HepG2 (cell line): ENCODE measurements around the gene RFC2. TPM values are rescaled to one million over a fixed set of nuclear protein-coding genes. Genes with fewer than 3 reads are reported as not detected.

Experiments
- ATF2 ChIP-seq: sonication (generic); formaldehyde crosslinking; IDR thresholded peaks from 2 replicates; pipeline ENCODE4 v1.4.0; 2020; ENCODE audit warnings: missing genetic modification reagents
- BRF2 ChIP-seq: sonication (generic); formaldehyde crosslinking; IDR thresholded peaks from 2 replicates; pipeline ENCODE4 v1.8.1; 2022; ENCODE audit warnings: mild to moderate bottlenecking, missing genetic modification reagents
- CBX1 ChIP-seq: IDR thresholded peaks from one replicate; pipeline ENCODE4 v1.6.1; 2016; ENCODE audit warnings: antibody characterized with exemption, low read depth
- CENPX ChIP-seq: sonication (generic); formaldehyde crosslinking; IDR thresholded peaks from 2 replicates; pipeline ENCODE4 v1.9.0; 2021; ENCODE audit warnings: mild to moderate bottlenecking, missing genetic modification reagents, moderate library complexity
- ETV6 ChIP-seq: sonication (generic); formaldehyde crosslinking; conservative IDR thresholded peaks from 2 replicates; pipeline ENCODE4 v1.4.0; 2020; ENCODE audit warnings: missing genetic modification reagents
- GABPA ChIP-seq, 2 experiments: IDR thresholded peaks; 2 replicates each; pipeline ENCODE4 v1.6.1; 2011 to 2016; ENCODE audit warnings: low read depth in 2 of 2, low read length in 1 of 2, missing biosample characterization in 1 of 2, missing genetic modification characterization in 1 of 2
- HNF4A ChIP-seq: sonication (generic); formaldehyde crosslinking; IDR thresholded peaks from 2 replicates; pipeline ENCODE4 v1.4.0; 2020; ENCODE audit warnings: missing genetic modification reagents
- KLF9 ChIP-seq: IDR thresholded peaks from 2 replicates; pipeline ENCODE4 v1.6.1; 2016; ENCODE audit warnings: low read depth
- MAX ChIP-seq: IDR thresholded peaks from 2 replicates; pipeline ENCODE4 v1.6.1; 2012; ENCODE audit warnings: inconsistent platforms
- MYPOP ChIP-seq: sonication (generic); formaldehyde crosslinking; IDR thresholded peaks from 2 replicates; pipeline ENCODE4 v1.8.1; 2023; ENCODE audit warnings: mild to moderate bottlenecking, moderate library complexity, missing genetic modification reagents
- PLRG1 ChIP-seq: fragments of 450-650 bp; conservative IDR thresholded peaks from 2 replicates; pipeline ENCODE4 v1.6.1; 2016
- POLR2AphosphoS2 ChIP-seq: IDR thresholded peaks from 2 replicates; pipeline ENCODE4 v1.6.1; 2011; ENCODE audit warnings: low read depth, low read length, improper control_type of control experiment
- PTBP1 ChIP-seq: fragments of 200-400 bp; formaldehyde crosslinking; IDR thresholded peaks from 2 replicates; pipeline ENCODE4 v1.6.1; 2018; ENCODE audit warnings: low read length, low read depth; ENCODE audit not compliant: poor library complexity, severe bottlenecking
- REL ChIP-seq: sonication (generic); formaldehyde crosslinking; conservative IDR thresholded peaks from 2 replicates; pipeline ENCODE4 v1.8.0; 2022; ENCODE audit warnings: mild to moderate bottlenecking, missing genetic modification reagents, moderate library complexity
- ZNF18 ChIP-seq: sonication (generic); formaldehyde crosslinking; IDR thresholded peaks from 2 replicates; pipeline ENCODE4 v1.8.0; 2022; ENCODE audit warnings: mild to moderate bottlenecking, missing genetic modification reagents; ENCODE audit not compliant: insufficient replicate concordance
- ZNF329 ChIP-seq: sonication (generic); formaldehyde crosslinking; IDR thresholded peaks from 2 replicates; pipeline ENCODE4 v1.9.0; 2021; ENCODE audit warnings: low read depth, mild to moderate bottlenecking, missing genetic modification reagents
- ZNF557 ChIP-seq: sonication (generic); formaldehyde crosslinking; IDR thresholded peaks from 2 replicates; pipeline ENCODE4 v1.4.0; 2020; ENCODE audit warnings: missing genetic modification reagents
- ZNF605 ChIP-seq: sonication (generic); formaldehyde crosslinking; IDR thresholded peaks from 2 replicates; pipeline ENCODE4 v1.8.0; 2022; ENCODE audit warnings: mild to moderate bottlenecking, missing genetic modification reagents
- ZNF639 ChIP-seq: conservative IDR thresholded peaks from 2 replicates; pipeline ENCODE4 v1.6.1; 2018; ENCODE audit warnings: missing genetic modification reagents
- ZSCAN9 ChIP-seq: IDR thresholded peaks from 2 replicates; pipeline ENCODE4 v1.6.1; 2016; ENCODE audit warnings: borderline replicate concordance
- polyA plus RNA-seq, 8 experiments: library from polyadenylated mRNA; depleted of rRNA in 3 of 8; stranded (reverse) in 7 of 8; unstranded in 1 of 8; fragments of >200 nt; fragmentation: Illumina TruSeq in 4 of 8; extraction: Trizol in 4 of 8; gene quantifications; 2 replicates each; pipeline versions ENCODE4 v1.2.1 to v1.2.3, GENCODE V29; 2011 to 2016; ENCODE audit warnings: low read depth in 4 of 8, missing spikeins in 1 of 8, mixed read lengths in 1 of 8; ENCODE audit not compliant: insufficient read depth in 1 of 8
- total RNA-seq, 5 experiments: library from RNA; depleted of rRNA; stranded (reverse); fragments of >200 nt; fragmentation: Illumina TruSeq; extraction: Trizol; gene quantifications; 2 replicates each; pipeline ENCODE4 v1.2.3, GENCODE V29; 2016; ENCODE audit warnings: low read depth in 1 of 5

RFC2 gene
- total and polyA plus RNA-seq, 2 of the 13 experiments (the other 11 are each of a cell fraction or from before 2014, with no cell fraction given) = 14.6 to 43.5 TPM

- TF ChIP-seq MYPOP (CRISPR knock-in tag) = peak; percentile 76; the same call in 1 of the 2 replicates
- peak; percentile 97 for TF ChIP-seq GABPA (IDR thresholded peaks at IDR 0.05; ENCODE audit: low read depth, low read length)
- peak; percentile 96 for TF ChIP-seq GABPA (CRISPR knock-in tag; IDR thresholded peaks at IDR 0.05; ENCODE audit: low read depth)
- TF ChIP-seq POLR2AphosphoS2 = no peak
- no peak for TF ChIP-seq CENPX
- TF ChIP-seq ZSCAN9 = peak; percentile 62; the same call in 1 of the 2 replicates
- TF ChIP-seq ZNF557 (CRISPR knock-in tag) = no peak
- TF ChIP-seq PLRG1 = no peak
- TF ChIP-seq ETV6 (CRISPR knock-in tag) = peak; percentile 82
- peak; percentile 82; the same call in 1 of the 2 replicates for TF ChIP-seq REL (CRISPR knock-in tag)
- peak; percentile 80 for TF ChIP-seq ZNF639 (CRISPR knock-in tag)
- no peak for TF ChIP-seq KLF9 (CRISPR knock-in tag)
- peak; percentile 49; the same call in 1 of the 2 replicates for TF ChIP-seq ZNF329 (CRISPR knock-in tag)
- TF ChIP-seq HNF4A (CRISPR knock-in tag) = peak; percentile 52; the same call in 1 of the 2 replicates
- TF ChIP-seq PTBP1 = peak; percentile 45
- TF ChIP-seq ATF2 (CRISPR knock-in tag) = peak; percentile 88
- TF ChIP-seq BRF2 = peak; percentile 86; the same call in 1 of the 2 replicates
- peak; percentile 64 for TF ChIP-seq CBX1
- peak; percentile 91 for TF ChIP-seq ZNF18 (CRISPR knock-in tag)
- peak; percentile 8; the same call in 1 of the 2 replicates for TF ChIP-seq ZNF605
- peak; percentile 94 for TF ChIP-seq MAX
Measured at GRCh38 chr7:74254129-74254857, at the start of gene RFC2 (continued).
